ENCODE results near the gene NCBP2L.

NCBP2L gene

DNA sequence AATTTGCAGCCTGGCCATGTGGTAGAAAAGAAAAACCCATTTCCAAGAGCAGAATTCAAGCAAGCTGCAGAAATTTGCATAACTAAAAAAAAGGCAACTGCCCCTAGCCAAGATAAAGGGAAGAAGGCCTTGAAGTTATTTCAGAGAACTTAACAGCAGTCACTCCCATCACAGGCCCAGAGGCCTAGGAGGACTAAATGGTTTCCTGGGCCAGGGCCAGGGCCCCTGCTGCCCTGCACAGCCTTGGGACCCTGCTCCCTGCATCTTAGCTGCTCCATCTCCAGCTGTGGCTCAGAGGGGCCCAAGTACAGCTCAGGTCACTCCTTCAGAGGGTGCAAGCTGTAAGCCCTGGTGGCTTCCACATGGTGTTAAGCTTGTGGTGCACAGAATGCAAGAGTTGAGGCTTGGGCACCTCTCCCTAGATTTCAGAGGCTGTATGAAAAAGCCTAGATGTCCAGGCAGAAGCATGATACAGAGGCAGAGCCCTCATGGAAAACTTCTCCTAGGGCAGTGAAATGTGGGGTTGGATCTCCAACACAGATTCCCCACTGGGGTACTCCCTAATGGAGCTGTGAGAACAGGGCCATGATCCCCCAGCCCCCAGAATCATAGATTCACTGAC is 41.5 kb downstream of the NCBP2L start:
- no peak for DNase-seq

DNA sequence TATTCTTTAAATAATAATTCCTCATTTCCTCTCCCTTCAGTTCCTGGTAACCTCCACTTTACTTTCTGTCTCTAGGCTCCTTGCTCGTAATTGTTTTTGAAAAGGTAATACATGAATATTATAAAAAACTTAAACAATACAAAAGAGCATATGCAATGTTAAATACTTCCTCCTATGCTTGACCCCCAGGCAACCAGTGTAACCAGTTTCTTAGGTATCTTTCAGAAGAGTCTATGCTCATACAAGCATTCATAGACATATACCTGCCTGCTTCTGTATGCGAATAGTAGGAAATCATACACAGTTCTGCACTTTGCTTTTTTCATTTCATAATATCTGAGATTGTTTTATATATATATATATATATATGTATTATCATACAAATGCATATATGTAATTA is 45.5 kb downstream of the NCBP2L start:
- no peak for DNase-seq

DNA sequence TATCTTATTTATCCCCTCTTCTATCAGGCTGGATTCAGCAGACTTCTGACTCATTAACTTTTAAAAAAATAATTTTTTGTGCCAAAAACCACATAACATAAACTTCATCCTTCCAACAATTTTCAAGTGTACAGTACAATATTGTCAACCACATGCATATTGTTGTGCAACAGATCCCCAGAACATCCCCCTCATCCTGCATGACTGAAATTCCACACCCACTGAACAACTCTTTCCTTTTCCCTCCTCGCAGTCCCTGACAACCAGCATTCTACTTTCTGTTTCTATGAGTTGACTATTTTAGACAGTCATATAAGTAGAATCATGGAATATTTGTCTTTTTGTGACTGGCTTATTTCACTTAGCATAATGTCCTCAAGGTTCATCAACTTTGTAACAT is 45.9 kb downstream of the NCBP2L start:
- DNase-seq, result no peak

DNA sequence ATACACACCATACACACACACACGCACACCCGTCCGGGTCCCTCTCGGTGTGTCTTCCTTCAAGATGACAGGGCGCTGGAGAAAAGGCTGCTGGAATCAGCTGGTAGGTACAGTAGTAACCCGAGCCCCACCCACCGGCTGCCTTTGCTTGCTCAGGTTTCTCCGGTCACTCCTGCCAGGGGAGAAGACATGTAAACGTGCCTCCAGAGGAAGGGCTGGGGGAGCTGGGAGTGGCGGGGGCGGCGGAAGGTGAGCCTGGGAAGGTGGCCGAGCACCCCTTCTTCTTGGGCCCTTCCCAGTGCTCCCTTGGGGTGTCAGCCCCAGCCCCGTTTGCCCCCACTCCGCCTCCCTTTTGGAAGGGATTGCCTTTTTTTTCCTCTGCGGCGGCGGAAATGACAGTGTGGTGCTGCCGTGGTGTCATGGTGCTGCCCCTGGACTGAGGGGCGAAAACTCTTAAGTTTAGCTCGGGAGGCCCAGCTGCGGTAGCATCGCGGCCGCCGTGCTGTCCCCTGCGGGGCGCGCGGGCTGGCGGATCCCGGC is 48.2 kb downstream of the NCBP2L start, which contains the start of gene MID2:
TSS of gene MID2 (plus strand) at position 169 of the 540 bp plus-strand sequence. CDS start 561 bp downstream, outside the sequence.
- peak; percentile 56 for DNase-seq

DNA sequence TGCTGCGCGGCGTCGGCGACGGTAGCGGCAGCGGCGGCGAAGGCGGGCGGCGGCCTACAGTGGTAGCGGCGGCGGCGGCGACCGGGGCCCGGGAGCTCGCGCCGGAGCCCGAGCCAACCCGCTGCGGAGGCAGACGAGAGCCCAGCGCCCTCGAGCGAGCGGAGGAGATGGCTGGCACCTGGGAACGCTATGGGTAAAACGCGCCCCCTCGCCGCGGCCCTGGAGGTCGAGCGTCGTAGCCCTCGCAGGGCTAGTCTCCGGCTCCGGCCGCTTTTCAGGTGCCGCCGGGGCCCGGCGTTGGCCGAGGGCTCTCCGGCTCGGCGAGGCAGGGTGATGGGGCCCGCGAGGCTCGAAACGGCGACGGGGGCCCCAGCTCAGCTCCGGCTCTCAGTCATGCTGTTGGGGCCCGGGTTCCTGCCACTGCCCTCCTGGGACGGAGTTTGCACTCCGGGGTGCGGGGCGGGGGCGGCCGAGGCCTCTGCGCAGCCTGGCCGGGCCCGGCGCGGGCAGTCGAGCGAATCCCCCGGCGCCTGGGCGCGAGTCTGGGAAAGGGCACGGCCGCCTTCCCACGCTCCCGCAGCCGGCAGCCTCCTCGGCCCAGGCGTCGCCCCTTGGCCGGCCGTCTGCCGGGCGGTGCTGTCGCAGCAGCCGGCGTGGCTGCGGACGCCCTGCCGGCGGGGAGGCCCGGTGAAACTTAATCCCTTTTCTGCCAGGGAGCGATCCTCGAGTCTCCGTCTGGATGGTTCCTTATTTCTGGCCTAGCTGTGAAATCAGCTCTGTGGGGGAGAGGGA is 48.9 kb downstream of the NCBP2L start:
- peak; percentile 27 for DNase-seq

DNA sequence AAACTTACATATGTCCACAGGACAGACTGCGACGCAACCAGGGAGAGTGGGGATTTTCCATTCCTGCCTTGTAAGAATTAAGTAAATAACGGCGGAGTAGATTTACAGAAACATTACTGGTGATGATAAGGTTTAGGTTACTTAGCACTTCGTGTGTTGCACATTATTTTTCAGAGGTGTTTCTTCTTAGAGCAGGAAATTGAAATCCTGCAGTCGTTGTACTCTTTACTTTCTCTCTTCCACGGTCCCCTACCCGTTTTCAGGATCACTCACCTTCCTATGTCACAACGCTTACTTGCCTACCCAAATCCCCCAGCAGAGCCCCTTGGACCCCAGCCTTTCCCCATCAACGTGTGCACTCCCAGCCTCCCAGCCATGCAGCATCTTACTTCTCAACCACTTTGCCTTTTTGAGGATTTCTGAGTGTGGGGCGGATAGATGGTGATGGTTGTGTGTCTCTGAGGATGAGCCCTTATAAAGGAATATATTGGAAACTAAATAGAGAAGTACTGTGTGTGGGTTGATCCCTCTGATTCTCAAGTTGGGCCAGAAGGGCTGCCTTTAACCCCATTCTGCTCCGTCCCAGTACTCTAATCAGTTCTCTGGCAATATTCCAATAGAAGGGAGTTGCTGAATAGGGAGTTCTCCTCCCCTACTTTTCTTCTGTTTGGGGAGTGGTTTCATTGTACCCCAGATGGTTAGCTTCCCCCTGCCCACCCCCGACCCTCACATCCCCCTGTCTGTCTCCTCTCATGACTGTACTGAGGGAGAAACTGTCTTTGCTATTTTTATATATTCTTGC is 49.7 kb downstream of the NCBP2L start:
- no peak for DNase-seq

DNA sequence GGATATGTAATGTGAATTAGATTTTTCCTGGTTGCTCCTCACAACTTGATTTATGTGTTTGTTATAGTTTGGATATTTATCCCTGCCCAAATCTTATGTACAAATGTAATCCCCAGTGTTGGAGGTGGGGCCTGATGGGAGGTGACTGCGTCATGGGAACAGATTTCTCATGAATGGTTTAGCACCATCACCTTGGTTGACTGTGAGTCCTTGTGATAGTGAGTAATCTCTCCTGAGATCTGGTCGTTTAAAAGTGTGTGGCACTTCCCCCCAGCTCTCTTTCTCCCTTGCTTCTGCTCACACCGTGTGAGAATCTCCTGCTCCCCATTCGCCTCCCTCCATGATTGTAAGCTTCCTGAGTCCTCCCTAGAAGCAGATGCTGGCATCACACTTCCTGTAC is 50.3 kb downstream of the NCBP2L start:
- no peak for DNase-seq

DNA sequence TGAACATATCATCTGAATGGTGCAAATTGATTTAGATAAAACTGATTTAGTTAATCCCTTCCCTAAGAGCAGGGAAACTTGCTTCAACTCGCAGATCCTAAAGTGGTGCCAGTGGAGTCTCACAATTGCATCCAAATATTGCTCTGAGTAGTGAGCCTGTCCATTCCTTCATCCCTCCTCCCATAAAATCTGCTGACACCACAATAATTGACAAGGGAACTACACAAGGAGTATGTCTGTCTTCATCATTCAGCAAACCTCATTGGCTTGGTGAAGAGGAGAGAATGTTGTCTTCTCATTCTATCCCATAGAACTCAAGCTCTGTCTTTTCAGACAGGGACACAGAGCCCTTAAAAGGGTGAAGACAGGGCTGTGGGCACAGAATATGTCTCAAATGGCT is 52.3 kb downstream of the NCBP2L start:
- DNase-seq, result no peak

DNA sequence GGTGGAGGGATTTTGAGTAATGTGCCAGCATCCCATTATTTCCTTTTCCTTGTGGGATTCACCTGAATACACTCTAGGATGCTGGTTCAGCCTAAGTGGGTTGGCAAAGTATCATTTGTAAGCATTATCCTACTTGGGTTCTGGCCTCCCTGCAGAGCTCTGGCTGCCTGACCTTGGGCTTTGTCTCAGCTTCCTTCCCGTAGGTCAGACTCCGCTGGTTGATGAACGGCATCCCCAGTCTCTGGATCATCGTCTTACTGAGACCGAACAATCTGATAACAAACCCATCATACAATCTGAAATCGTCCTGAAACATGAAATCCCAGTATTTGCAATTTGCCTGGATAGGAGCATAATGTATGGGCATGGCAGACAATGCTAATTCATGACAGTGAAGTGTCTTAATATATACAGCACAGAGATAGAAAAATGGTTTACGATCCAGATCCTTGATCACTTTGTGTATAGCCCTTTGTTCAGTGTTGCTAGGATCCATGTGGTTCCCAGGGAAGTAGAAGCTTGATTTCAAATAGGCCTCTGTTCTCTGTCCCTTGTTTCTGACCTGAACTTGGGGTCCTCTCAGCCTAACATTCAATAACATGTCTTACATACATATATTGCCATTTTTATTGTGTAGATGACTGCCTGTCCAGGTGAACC is 53.7 kb downstream of the NCBP2L start:
- DNase-seq, result no peak

DNA sequence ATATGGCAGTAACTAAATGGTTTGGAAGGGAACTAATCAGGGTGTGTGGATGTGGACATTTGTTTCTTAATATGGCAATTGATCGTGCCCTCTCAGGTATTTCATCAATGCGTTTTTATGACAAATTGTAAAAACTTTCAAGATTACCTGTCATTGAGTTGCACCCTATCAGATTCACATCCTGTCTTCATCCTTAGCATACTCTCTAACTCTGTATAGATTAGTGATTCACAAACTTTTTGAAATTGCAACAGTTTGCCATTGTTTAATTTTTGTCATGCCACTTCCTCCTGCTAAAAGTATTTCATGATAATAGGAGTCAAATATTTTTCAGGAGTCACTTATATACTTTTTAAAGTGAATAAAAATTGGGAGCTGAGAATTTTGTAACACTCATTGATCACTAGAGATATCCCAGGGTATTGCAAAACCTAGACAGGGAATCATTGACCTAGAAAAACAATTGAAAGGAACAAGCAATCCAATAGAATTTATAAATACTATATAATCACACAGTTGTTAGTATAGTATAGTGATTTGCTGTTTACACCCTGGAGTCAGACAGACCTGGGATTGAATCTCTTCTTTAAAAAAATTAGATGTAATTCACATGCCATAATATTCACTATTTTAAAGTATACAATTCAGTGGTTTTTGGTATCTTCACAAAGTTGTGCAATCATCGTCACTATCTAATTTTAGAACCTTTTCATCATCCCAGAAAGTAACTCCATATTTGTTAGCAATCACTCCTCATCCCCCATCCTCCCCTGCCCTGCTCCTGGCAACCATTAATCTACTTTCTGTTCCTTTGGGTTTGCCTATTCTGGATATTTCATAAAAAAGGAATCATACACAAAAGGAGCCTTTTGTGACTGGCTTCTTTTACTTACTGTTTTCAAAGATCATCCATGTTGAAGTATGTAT is 57.0 kb downstream of the NCBP2L start:
- DNase-seq, result no peak

DNA sequence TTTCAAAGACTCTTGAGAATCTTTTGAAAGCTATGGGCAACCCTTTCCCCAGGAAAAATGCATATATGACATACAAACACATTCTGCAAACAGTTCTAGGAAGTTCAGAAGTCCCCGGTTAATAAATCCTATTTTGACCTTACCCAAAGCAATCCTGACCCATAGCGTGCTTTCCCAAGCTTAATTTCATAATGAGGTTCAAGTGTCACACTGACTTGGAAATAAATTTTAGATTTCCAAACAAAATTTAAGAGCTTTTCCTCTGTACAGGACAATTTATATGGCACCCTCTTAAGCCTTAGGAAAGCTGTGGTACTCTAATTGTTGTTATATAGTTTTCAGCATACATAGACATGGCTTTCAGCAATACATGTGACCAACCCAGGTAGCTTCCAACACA is 59.4 kb downstream of the NCBP2L start:
- DNase-seq, result no peak

DNA sequence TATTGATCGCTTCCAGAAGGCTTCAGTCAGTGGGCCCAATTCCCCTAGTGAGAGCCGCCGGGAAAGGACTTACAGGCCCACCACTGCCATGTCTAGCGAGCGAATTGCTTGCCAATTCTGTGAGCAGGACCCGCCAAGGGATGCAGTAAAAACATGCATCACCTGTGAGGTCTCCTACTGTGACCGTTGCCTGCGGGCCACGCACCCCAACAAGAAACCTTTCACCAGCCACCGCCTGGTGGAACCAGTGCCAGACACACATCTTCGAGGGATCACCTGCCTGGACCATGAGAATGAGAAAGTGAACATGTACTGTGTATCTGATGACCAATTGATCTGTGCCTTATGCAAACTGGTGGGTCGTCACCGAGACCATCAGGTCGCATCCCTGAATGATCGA is 63.4 kb downstream of the NCBP2L start:
- DNase-seq, result no peak

DNA sequence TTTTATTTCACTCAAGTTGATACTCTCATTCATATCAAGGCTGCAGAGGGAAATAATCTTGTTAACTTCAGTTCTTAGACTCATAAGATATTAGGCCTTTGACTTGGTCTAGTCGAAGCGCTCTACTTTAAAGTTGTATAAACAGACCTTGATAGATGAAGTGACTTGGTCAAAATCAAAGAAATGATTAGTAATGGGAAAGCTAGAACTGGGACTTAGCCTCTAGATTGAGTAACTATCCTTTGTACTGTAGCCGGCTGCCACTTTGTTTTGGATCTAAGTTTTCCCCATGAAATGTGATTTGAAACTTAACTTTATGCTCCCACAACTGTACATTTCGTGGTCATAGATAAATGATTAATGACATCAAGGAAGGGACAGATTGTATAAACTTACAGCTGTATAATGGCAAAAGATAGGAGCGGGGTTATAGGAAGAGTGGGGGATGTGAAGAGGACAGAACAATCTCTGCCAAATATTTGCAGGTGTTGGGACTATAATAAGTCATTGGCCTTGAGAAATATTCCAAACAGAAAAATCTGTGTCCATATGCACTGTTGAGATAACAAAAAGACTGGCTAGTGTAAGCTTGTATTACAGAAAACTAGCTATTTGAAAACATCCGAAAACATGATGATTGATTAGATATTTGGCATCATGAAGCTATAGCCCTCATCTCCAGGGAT is 65.3 kb downstream of the NCBP2L start:
- DNase-seq, result no peak
